Jurkat, Clone E6-1 (cell line): ENCODE measurements around the gene TRIP10. TPM values are rescaled to one million over a fixed set of nuclear protein-coding genes. Genes with fewer than 3 reads are reported as not detected.
"Not testable (repeated sequence)": the region's sequence is repeated elsewhere in the genome, so short reads cannot be mapped to it uniquely, and the experiment has no call there.

Experiments used
- DNase-seq: peaks from one replicate; pipeline ENCODE4 v3.0.0-alpha.2; 2011; ENCODE audit warnings: low read depth, low spot score
- H3K4me3 ChIP-seq: 2 replicates; pipeline ENCODE4 v1.5.1; 2011; ENCODE audit warnings: mild to moderate bottlenecking, low read length, control low read depth, moderate library complexity
- polyA plus RNA-seq: library from polyadenylated mRNA; unstranded; fragments of >200 nt; gene quantifications from one replicate; pipeline ENCODE4 v1.2.1, GENCODE V29; 2012; ENCODE audit warnings: missing spikeins; ENCODE audit not compliant: insufficient read length, insufficient read depth

The TRIP10 gene
- polyA plus RNA-seq = 5.0 TPM

GRCh38 chr19:6739390-6739882 lies at the start of gene TRIP10:
TRIP10 (plus strand) TSS chr19:6739680; CDS start chr19:6739762, 82 bp downstream.
- DNase-seq = peak; percentile 68
- H3K4me3 ChIP-seq = peak within 1 kb of the TSS; percentile 59

- no peak overlapping the region for H3K4me3 ChIP-seq
- no peak for DNase-seq
Measured at GRCh38 chr19:6690160-6690885, 49.2 kb upstream of the TRIP10 start.

GRCh38 chr19:6691342-6691741 lies 48.1 kb upstream of the TRIP10 start:
- H3K4me3 ChIP-seq = no peak overlapping the region
- DNase-seq = no peak

- no peak for DNase-seq
- H3K4me3 ChIP-seq = no peak overlapping the region
Measured at GRCh38 chr19:6692027-6692426, 47.5 kb upstream of the TRIP10 start.

- DNase-seq = no peak
- no peak overlapping the region for H3K4me3 ChIP-seq
Measured at GRCh38 chr19:6693056-6693471, 46.4 kb upstream of the TRIP10 start.

GRCh38 chr19:6693681-6694080 lies 45.8 kb upstream of the TRIP10 start:
- peak; percentile 40 for DNase-seq
- H3K4me3 ChIP-seq = no peak overlapping the region

GRCh38 chr19:6694147-6694815 lies 45.2 kb upstream of the TRIP10 start:
- peak; percentile 26 for DNase-seq
- no peak overlapping the region for H3K4me3 ChIP-seq

GRCh38 chr19:6696239-6696820 lies 43.1 kb upstream of the TRIP10 start:
- no peak for DNase-seq
- H3K4me3 ChIP-seq = no peak overlapping the region

- no peak for DNase-seq
Measured at GRCh38 chr19:6697291-6697690, 42.2 kb upstream of the TRIP10 start.

GRCh38 chr19:6699935-6700334 lies 39.5 kb upstream of the TRIP10 start:
- no peak for DNase-seq
- H3K4me3 ChIP-seq = no peak overlapping the region

More at GRCh38 chr19:6697291-6697690, 42.2 kb upstream of the TRIP10 start:
- no peak overlapping the region for H3K4me3 ChIP-seq

- H3K4me3 ChIP-seq = no peak overlapping the region
- DNase-seq = no peak
Measured at GRCh38 chr19:6700586-6701316, 38.7 kb upstream of the TRIP10 start.

- no peak overlapping the region for H3K4me3 ChIP-seq
- DNase-seq = no peak
Measured at GRCh38 chr19:6705931-6706632, 33.4 kb upstream of the TRIP10 start.

- no peak for DNase-seq
- no peak overlapping the region for H3K4me3 ChIP-seq
Measured at GRCh38 chr19:6706633-6706958, 32.9 kb upstream of the TRIP10 start.

- no peak for DNase-seq
Measured at GRCh38 chr19:6707011-6707657, 32.3 kb upstream of the TRIP10 start.

GRCh38 chr19:6707658-6708018 lies 31.8 kb upstream of the TRIP10 start:
- no peak overlapping the region for H3K4me3 ChIP-seq
- no peak for DNase-seq

More at GRCh38 chr19:6707011-6707657, 32.3 kb upstream of the TRIP10 start:
- no peak overlapping the region for H3K4me3 ChIP-seq

GRCh38 chr19:6708346-6708745 lies 31.1 kb upstream of the TRIP10 start:
- no peak overlapping the region for H3K4me3 ChIP-seq
- no peak for DNase-seq

- not testable (repeated sequence) for DNase-seq
Measured at GRCh38 chr19:6708913-6709312, 30.6 kb upstream of the TRIP10 start.

GRCh38 chr19:6709549-6709948 lies 29.9 kb upstream of the TRIP10 start:
- DNase-seq = no peak
- H3K4me3 ChIP-seq = no peak overlapping the region

More at GRCh38 chr19:6708913-6709312, 30.6 kb upstream of the TRIP10 start:
- not testable (repeated sequence) for H3K4me3 ChIP-seq
